Measurements from ENCODE around the gene CSMD2. TPM values are rescaled to one million over a fixed set of nuclear protein-coding genes. Genes with fewer than 3 reads are reported as not detected.

Gene CSMD2
- total and polyA plus RNA-seq, 2 of the 4 experiments (the other 2 are of a cell fraction): under 0.01 to 0.36 TPM

DNA sequence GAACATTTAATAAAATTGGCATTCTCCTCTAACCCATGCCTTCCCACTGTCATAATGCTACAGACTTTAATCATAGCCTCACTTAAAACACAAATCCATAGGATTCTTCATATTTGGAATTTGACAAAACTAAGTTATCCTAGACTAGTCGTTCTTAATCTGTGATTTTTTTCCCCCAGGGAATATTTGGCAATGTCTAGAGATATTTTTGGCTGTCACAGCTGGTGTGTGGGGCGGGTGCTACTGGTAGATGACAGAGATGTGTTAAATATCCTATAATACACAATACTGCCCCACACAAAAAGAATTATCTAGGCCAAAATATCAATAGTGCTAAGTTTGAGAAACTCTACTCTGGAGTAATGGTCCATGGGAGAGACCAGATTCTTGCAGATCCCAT is 396.9 kb downstream of the CSMD2 start:
- Histone ChIP-seq H3K9ac (ENCODE audit: low read depth, low read length) (no peak overlapping the region), H4K20me1 (ENCODE audit: insufficient read depth, low read length) (no peaks in the 10 kb centered on the region), H4K5ac (ENCODE audit: low read depth, low read length) (no peak overlapping the region), H4K8ac (ENCODE audit: low read depth in 2 of 2, low read length in 2 of 2) (no peak overlapping the region), H4K91ac (ENCODE audit: insufficient read depth, low read depth, low read length) (no peak overlapping the region), H3K4me1 (ENCODE audit: control insufficient read depth, insufficient read depth, low read length) (no peaks in the 10 kb centered on the region), H3K27ac (ENCODE audit: insufficient read depth, low read length) (no peak overlapping the region), H3K9me3 (ENCODE audit: control insufficient read depth, insufficient read depth, low read length) (peaks cover 26% of the 10 kb centered on the region), H3K4ac (ENCODE audit: low read depth, low read length) (no peak overlapping the region), H3K4me2 (ENCODE audit: low read depth, low read length) (no peak overlapping the region), H2BK15ac (ENCODE audit: low read depth, low read length) (no peak overlapping the region), H3K9me1 (ENCODE audit: insufficient read depth, low read length) (no peaks in the 10 kb centered on the region), H2AK5ac (ENCODE audit: low read depth, low read length) (no peak overlapping the region), H3K56ac (ENCODE audit: extremely low read depth, insufficient read depth, low read length) (no peak overlapping the region), H3K79me1 (ENCODE audit: low read depth in 1 of 2, low read length in 2 of 2) (no peaks in the 10 kb centered on the region), H3K27me3 (ENCODE audit: control insufficient read depth, insufficient read depth, low read length) (no peaks in the 10 kb centered on the region), H3K4me3 (ENCODE audit: insufficient read depth, low read depth, low read length) (no peak overlapping the region), H2BK120ac (ENCODE audit: low read depth, low read length) (no peak overlapping the region), H2AK9ac (replicated peaks; ENCODE audit: low read depth, low read length, poor library complexity) (no peak overlapping the region), H2BK20ac (ENCODE audit: low read depth, low read length) (no peak overlapping the region), H3K36me3 (ENCODE audit: control insufficient read depth, insufficient read depth, low read length) (no peaks in the 10 kb centered on the region), H3K18ac (ENCODE audit: low read depth, low read length) (no peak overlapping the region), H2AFZ (replicated peaks; ENCODE audit: low read length, poor library complexity) (no peak overlapping the region), H3K23ac (ENCODE audit: low read depth, low read length) (no peak overlapping the region), H2BK5ac (ENCODE audit: low read depth, low read length, poor library complexity, severe bottlenecking) (no peak overlapping the region), H3K14ac (replicated peaks; ENCODE audit: low read depth, low read length) (no peak overlapping the region)
- intact Hi-C loops (cut with micrococcal nuclease) (no loop called here), dilution Hi-C loops (cut with HindIII; ENCODE audit: low sequenced_read_pairs, unreplicated experiment) (no loop called here), in situ Hi-C loops (cut with MboI; ENCODE audit: low sequenced_read_pairs) (no loop called here)
- BruUV-seq (replicated peaks): no TSS peak
- TF ChIP-seq, protein P1, sequence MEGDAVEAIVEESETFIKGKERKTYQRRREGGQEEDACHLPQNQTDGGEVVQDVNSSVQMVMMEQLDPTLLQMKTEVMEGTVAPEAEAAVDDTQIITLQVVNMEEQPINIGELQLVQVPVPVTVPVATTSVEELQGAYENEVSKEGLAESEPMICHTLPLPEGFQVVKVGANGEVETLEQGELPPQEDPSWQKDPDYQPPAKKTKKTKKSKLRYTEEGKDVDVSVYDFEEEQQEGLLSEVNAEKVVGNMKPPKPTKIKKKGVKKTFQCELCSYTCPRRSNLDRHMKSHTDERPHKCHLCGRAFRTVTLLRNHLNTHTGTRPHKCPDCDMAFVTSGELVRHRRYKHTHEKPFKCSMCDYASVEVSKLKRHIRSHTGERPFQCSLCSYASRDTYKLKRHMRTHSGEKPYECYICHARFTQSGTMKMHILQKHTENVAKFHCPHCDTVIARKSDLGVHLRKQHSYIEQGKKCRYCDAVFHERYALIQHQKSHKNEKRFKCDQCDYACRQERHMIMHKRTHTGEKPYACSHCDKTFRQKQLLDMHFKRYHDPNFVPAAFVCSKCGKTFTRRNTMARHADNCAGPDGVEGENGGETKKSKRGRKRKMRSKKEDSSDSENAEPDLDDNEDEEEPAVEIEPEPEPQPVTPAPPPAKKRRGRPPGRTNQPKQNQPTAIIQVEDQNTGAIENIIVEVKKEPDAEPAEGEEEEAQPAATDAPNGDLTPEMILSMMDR (conservative IDR thresholded peaks at IDR 0.05; ENCODE audit: low read depth, low read length): no peak
- TF ChIP-seq NFE2L2 (IDR thresholded peaks at IDR 0.05; ENCODE audit: low read depth, low read length) (no peak), MAZ (IDR thresholded peaks at IDR 0.05; ENCODE audit: borderline replicate concordance, low read depth, low read length) (no peak), RFX5 (IDR thresholded peaks at IDR 0.05; ENCODE audit: low read depth, low read length) (no peak), MAFK (IDR thresholded peaks at IDR 0.05; ENCODE audit: low read depth, low read length) (no peak), BHLHE40 (IDR thresholded peaks at IDR 0.05; ENCODE audit: low read depth, low read length) (no peak), CEBPB (IDR thresholded peaks at IDR 0.05; ENCODE audit: low read depth, low read length) (no peak), RCOR1 (IDR thresholded peaks at IDR 0.05; ENCODE audit: insufficient replicate concordance, low read length) (no peak), FOS (IDR thresholded peaks at IDR 0.05; ENCODE audit: low read depth, low read length) (no peak), POLR2A (IDR thresholded peaks at IDR 0.05; ENCODE audit: low read depth, low read length) (no peak), SMC3 (IDR thresholded peaks at IDR 0.05; ENCODE audit: low read depth, low read length) (no peak)
- TF ChIP-seq, protein P2, sequence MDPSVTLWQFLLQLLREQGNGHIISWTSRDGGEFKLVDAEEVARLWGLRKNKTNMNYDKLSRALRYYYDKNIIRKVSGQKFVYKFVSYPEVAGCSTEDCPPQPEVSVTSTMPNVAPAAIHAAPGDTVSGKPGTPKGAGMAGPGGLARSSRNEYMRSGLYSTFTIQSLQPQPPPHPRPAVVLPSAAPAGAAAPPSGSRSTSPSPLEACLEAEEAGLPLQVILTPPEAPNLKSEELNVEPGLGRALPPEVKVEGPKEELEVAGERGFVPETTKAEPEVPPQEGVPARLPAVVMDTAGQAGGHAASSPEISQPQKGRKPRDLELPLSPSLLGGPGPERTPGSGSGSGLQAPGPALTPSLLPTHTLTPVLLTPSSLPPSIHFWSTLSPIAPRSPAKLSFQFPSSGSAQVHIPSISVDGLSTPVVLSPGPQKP (IDR thresholded peaks at IDR 0.05; ENCODE audit: borderline replicate concordance, low read depth, low read length): no peak
- TF ChIP-seq, protein P3, sequence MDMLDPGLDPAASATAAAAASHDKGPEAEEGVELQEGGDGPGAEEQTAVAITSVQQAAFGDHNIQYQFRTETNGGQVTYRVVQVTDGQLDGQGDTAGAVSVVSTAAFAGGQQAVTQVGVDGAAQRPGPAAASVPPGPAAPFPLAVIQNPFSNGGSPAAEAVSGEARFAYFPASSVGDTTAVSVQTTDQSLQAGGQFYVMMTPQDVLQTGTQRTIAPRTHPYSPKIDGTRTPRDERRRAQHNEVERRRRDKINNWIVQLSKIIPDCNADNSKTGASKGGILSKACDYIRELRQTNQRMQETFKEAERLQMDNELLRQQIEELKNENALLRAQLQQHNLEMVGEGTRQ (IDR thresholded peaks at IDR 0.05; ENCODE audit: low read depth, low read length): no peak
- WGBS, 2 experiments (ENCODE audit: extremely low coverage in 2 of 2, insufficient read length in 1 of 2): no CpG with 5 or more reads among the region's 2 CpGs
- DNase-seq: no peak
- ATAC-seq (ENCODE audit: low read depth): no peak
- ChIA-PET POLR2A (ENCODE audit: unreplicated experiment) (no interaction called here), CTCF (no interaction called here)
